HG02884 (cell line): Measurements from ENCODE around the gene CRIP2.

ENCODE experiments used
- ATAC-seq: cut with Tn5 transposase; IDR thresholded peaks from one replicate; pipeline ENCODE4 v1.9.1; 2021; ENCODE audit warnings: mild to moderate bottlenecking, moderate library complexity; ENCODE audit not compliant: unreplicated experiment

Gene CRIP2

GRCh38 chr14:105461903-105462302, 12.7 kb upstream of the CRIP2 start:
- ATAC-seq, result no peak

GRCh38 chr14:105464501-105464900, 10.1 kb upstream of the CRIP2 start:
- ATAC-seq, result no peak

- no peak for ATAC-seq
Measured at GRCh38 chr14:105465209-105466031, 9.2 kb upstream of the CRIP2 start.

GRCh38 chr14:105466531-105467248, 7.9 kb upstream of the CRIP2 start:
- no peak for ATAC-seq

GRCh38 chr14:105467249-105467941, 7.2 kb upstream of the CRIP2 start:
- no peak for ATAC-seq

- ATAC-seq, result no peak
Measured at GRCh38 chr14:105467942-105468471, 6.6 kb upstream of the CRIP2 start.

GRCh38 chr14:105468621-105469241, 5.9 kb upstream of the CRIP2 start:
- ATAC-seq, result no peak

- ATAC-seq, result no peak
Measured at GRCh38 chr14:105469456-105470349, 4.9 kb upstream of the CRIP2 start.

GRCh38 chr14:105470350-105471296, 4.0 kb upstream of the CRIP2 start:
- no peak for ATAC-seq

- no peak for ATAC-seq
Measured at GRCh38 chr14:105471297-105471821, 3.3 kb upstream of the CRIP2 start.

GRCh38 chr14:105471823-105472485, 2.7 kb upstream of the CRIP2 start:
- no peak for ATAC-seq

GRCh38 chr14:105472486-105472991, 2.1 kb upstream of the CRIP2 start:
- no peak for ATAC-seq

- ATAC-seq, result no peak
Measured at GRCh38 chr14:105473033-105473676, 1.5 kb upstream of the CRIP2 start.

GRCh38 chr14:105473677-105474482, 741 bp upstream of the CRIP2 start:
- ATAC-seq, result no peak

- ATAC-seq, result no peak
Measured at GRCh38 chr14:105475269-105476096, 862 bp downstream of the CRIP2 start.
